Activated naive CD4-positive, alpha-beta T cell treated with anti-CD3 and anti-CD28 coated beads, Interleukin-2, amount 50 U/mL, for 72 hours (primary cell): ENCODE results near the gene PACSIN2. TPM values are rescaled to one million over a fixed set of nuclear protein-coding genes. Genes with fewer than 3 reads are reported as not detected.
"Not testable (repeated sequence)": the region's sequence is repeated elsewhere in the genome, so short reads cannot be mapped to it uniquely, and the experiment has no call there.

Experiments
- ATAC-seq, 2 donors: fragments of 150-1000 bp; cut with Tn5 transposase; 2 replicates each; pipeline ENCODE4 v1.10.0; 2021; ENCODE audit warnings: mild to moderate bottlenecking in 2 of 2, moderate library complexity in 2 of 2
- DNase-seq, 2 donors: peaks; one replicate each; pipeline ENCODE4 v3.0.0; 2021 to 2022; ENCODE audit warnings: low spot score in 2 of 2
- H3K27ac Mint-ChIP-seq, 2 donors: one replicate each; pipeline ENCODE4 v1.8.0; 2022; ENCODE audit warnings: mild to moderate bottlenecking in 2 of 2, mixed read lengths in 2 of 2
- H3K36me3 Mint-ChIP-seq, 2 donors: one replicate each; pipeline ENCODE4 v1.8.0; 2022; ENCODE audit warnings: mixed read lengths in 2 of 2
- H3K9me3 Mint-ChIP-seq, 2 donors: one replicate each; pipeline ENCODE4 v1.8.0; 2022; ENCODE audit warnings: mixed read lengths in 2 of 2
- total RNA-seq, 2 donors: library from RNA; stranded (reverse); gene quantifications; one replicate each; pipeline ENCODE4 v1.2.3, GENCODE V29; 2022

Gene PACSIN2
- total RNA-seq, 2 donors from 2014 or later = 25.6 to 28.2 TPM

- Mint-ChIP-seq H3K36me3 (no peaks in the 10 kb centered on the region), H3K9me3 (no peaks in the 10 kb centered on the region), H3K27ac (peak overlapping the region in 1 of 2 donors; percentile 73)
- DNase-seq (no peak), ATAC-seq (no peak)
Observed at GRCh38 chr22:42947211-42947990, 67.5 kb downstream of the PACSIN2 start.

- ATAC-seq = no peak
Observed at GRCh38 chr22:42946546-42947198, 68.3 kb downstream of the PACSIN2 start.

GRCh38 chr22:42945736-42946135 lies 69.2 kb downstream of the PACSIN2 start:
- peak overlapping the region in 1 of 2 donors; percentile 4 for H3K27ac Mint-ChIP-seq
- no peak for DNase-seq
- H3K36me3 Mint-ChIP-seq = no peaks in the 10 kb centered on the region
- no peak for ATAC-seq
- no peaks in the 10 kb centered on the region for H3K9me3 Mint-ChIP-seq

More at GRCh38 chr22:42946546-42947198, 68.3 kb downstream of the PACSIN2 start:
- Mint-ChIP-seq H3K9me3 (no peaks in the 10 kb centered on the region), H3K27ac (peak overlapping the region in 1 of 2 donors; percentile 73), H3K36me3 (no peaks in the 10 kb centered on the region)
- no peak for DNase-seq

GRCh38 chr22:42945027-42945426 lies 69.9 kb downstream of the PACSIN2 start:
- Mint-ChIP-seq H3K27ac (no peak overlapping the region), H3K36me3 (no peaks in the 10 kb centered on the region), H3K9me3 (no peaks in the 10 kb centered on the region)
- no peak for ATAC-seq
- no peak for DNase-seq

- no peaks in the 10 kb centered on the region for H3K36me3 Mint-ChIP-seq
- no peaks in the 10 kb centered on the region for H3K9me3 Mint-ChIP-seq
- DNase-seq = no peak
- H3K27ac Mint-ChIP-seq = no peak overlapping the region
- ATAC-seq = no peak
Observed at GRCh38 chr22:42944409-42944808, 70.5 kb downstream of the PACSIN2 start.

- no peak for DNase-seq
- Mint-ChIP-seq H3K36me3 (no peaks in the 10 kb centered on the region), H3K27ac (no peak overlapping the region), H3K9me3 (no peaks in the 10 kb centered on the region)
- ATAC-seq = no peak
Observed at GRCh38 chr22:42943981-42944380, 71.0 kb downstream of the PACSIN2 start.

GRCh38 chr22:42942351-42942750 lies 72.6 kb downstream of the PACSIN2 start:
- ATAC-seq (no peak), DNase-seq (no peak)
- Mint-ChIP-seq H3K27ac (no peak overlapping the region), H3K9me3 (no peaks in the 10 kb centered on the region), H3K36me3 (no peaks in the 10 kb centered on the region)

- no peak for ATAC-seq
- H3K9me3 Mint-ChIP-seq = no peaks in the 10 kb centered on the region
Observed at GRCh38 chr22:42939941-42940653, 74.9 kb downstream of the PACSIN2 start.

GRCh38 chr22:42939451-42939881 lies 75.5 kb downstream of the PACSIN2 start:
- no peak overlapping the region for H3K27ac Mint-ChIP-seq
- H3K9me3 Mint-ChIP-seq = no peaks in the 10 kb centered on the region
- no peak for DNase-seq
- ATAC-seq = no peak
- no peaks in the 10 kb centered on the region for H3K36me3 Mint-ChIP-seq

More at GRCh38 chr22:42939941-42940653, 74.9 kb downstream of the PACSIN2 start:
- DNase-seq = no peak
- no peaks in the 10 kb centered on the region for H3K36me3 Mint-ChIP-seq
- H3K27ac Mint-ChIP-seq = no peak overlapping the region

- DNase-seq (no peak), ATAC-seq (no peak)
- Mint-ChIP-seq H3K9me3 (no peaks in the 10 kb centered on the region), H3K36me3 (no peaks in the 10 kb centered on the region), H3K27ac (no peak overlapping the region)
Observed at GRCh38 chr22:42938976-42939375, 76.0 kb downstream of the PACSIN2 start.

- DNase-seq (no peak), ATAC-seq (no peak)
- Mint-ChIP-seq H3K36me3 (no peaks in the 10 kb centered on the region), H3K27ac (peak overlapping the region in 1 of 2 donors; percentile 8), H3K9me3 (no peaks in the 10 kb centered on the region)
Observed at GRCh38 chr22:42938449-42938848, 76.5 kb downstream of the PACSIN2 start.

- Mint-ChIP-seq H3K9me3 (no peaks in the 10 kb centered on the region), H3K36me3 (no peaks in the 10 kb centered on the region), H3K27ac (peak overlapping the region in 1 of 2 donors; percentile 4)
- DNase-seq (peak in 1 of 2 donors; percentile 21), ATAC-seq (peak; percentile 79)
Observed at GRCh38 chr22:42937164-42937843, 77.6 kb downstream of the PACSIN2 start.

GRCh38 chr22:42936680-42937079 lies 78.3 kb downstream of the PACSIN2 start:
- not testable (repeated sequence) for H3K9me3 Mint-ChIP-seq, DNase-seq, H3K27ac Mint-ChIP-seq, H3K36me3 Mint-ChIP-seq, ATAC-seq

GRCh38 chr22:42934338-42934737 lies 80.6 kb downstream of the PACSIN2 start:
- ATAC-seq (peak in 1 of 2 donors; percentile 10), DNase-seq (no peak)
- H3K27ac Mint-ChIP-seq = peak overlapping the region; percentile 1 to 73
- H3K36me3 Mint-ChIP-seq = no peaks in the 10 kb centered on the region
- H3K9me3 Mint-ChIP-seq = no peaks in the 10 kb centered on the region

- peak overlapping the region; percentile 73 to 88 for H3K27ac Mint-ChIP-seq
- peak; percentile 66 to 69 for ATAC-seq
- peak in 1 of 2 donors; percentile 20 for DNase-seq
- H3K9me3 Mint-ChIP-seq = no peaks in the 10 kb centered on the region
- no peaks in the 10 kb centered on the region for H3K36me3 Mint-ChIP-seq
Observed at GRCh38 chr22:42933485-42934091, 81.4 kb downstream of the PACSIN2 start.

GRCh38 chr22:42932857-42933484 lies 82.0 kb downstream of the PACSIN2 start:
- Mint-ChIP-seq H3K9me3 (no peaks in the 10 kb centered on the region), H3K36me3 (no peaks in the 10 kb centered on the region), H3K27ac (peak overlapping the region; percentile 73 to 88)
- DNase-seq = no peak
- ATAC-seq = no peak
